PC-9 (cell line): ENCODE data around the gene BUD13. TPM values are rescaled to one million over a fixed set of nuclear protein-coding genes. Genes with fewer than 3 reads are reported as not detected.
A peak's percentile ranks its signal among the peaks of the same experiment; 100 is the strongest.

Experiments used
- BruUV-seq: library from RNA; stranded (reverse); fragments of 400-500 nt; replicated peaks from 2 replicates; lab custom pipeline; 2021; lab: Mats Ljungman, UMichigan
- CTCF ChIA-PET: fragments of 300-600 bp; sonication (Branson Sonifier 250); formaldehyde crosslinking; loops from one replicate; lab custom pipeline; 2022; ENCODE audit warnings: antibody characterized with exemption; lab: Charles Lee
- POLR2A ChIA-PET: fragments of 300-600 bp; sonication (Branson Sonifier 250); formaldehyde crosslinking; loops from one replicate; lab custom pipeline; 2022; ENCODE audit warnings: antibody characterized with exemption; ENCODE audit not compliant: unreplicated experiment; lab: Charles Lee
- DNase-seq, 2 experiments: peaks; one replicate each; pipeline versions ENCODE4 v3.0.0 to v3.0.0-alpha.2; 2015 to 2022; ENCODE audit warnings: mixed read lengths in 1 of 2
- H2AFZ ChIP-seq: fragments of 200-600 bp; sonication (generic); 2 replicates; pipeline ENCODE4 v1.8.1; 2017; ENCODE audit warnings: antibody characterized with exemption
- H3F3A ChIP-seq: fragments of 200-600 bp; sonication (generic); 2 replicates; pipeline ENCODE4 v1.8.1; 2017; ENCODE audit warnings: antibody characterized with exemption, mild to moderate bottlenecking, low read depth; ENCODE audit not compliant: insufficient read depth
- H3K27ac ChIP-seq: fragments of 200-600 bp; sonication (generic); 2 replicates; pipeline ENCODE4 v1.6.1; 2016; ENCODE audit warnings: mixed run types
- H3K27me3 ChIP-seq: fragments of 200-600 bp; sonication (generic); 2 replicates; pipeline ENCODE4 v1.6.1; 2016; ENCODE audit warnings: low read depth, mixed run types; ENCODE audit not compliant: insufficient read depth
- H3K36me3 ChIP-seq: fragments of 200-600 bp; sonication (generic); 2 replicates; pipeline ENCODE4 v1.6.1; 2016; ENCODE audit warnings: low read depth, mixed run types
- H3K4me1 ChIP-seq: fragments of 200-600 bp; sonication (generic); replicated peaks from 2 replicates; pipeline ENCODE4 v1.6.1; 2016; ENCODE audit warnings: mixed run types; ENCODE audit not compliant: insufficient read depth
- H3K4me2 ChIP-seq: fragments of 200-600 bp; sonication (generic); 2 replicates; pipeline ENCODE4 v1.6.1; 2017; ENCODE audit warnings: mixed run types
- H3K4me3 ChIP-seq: fragments of 200-600 bp; sonication (generic); 2 replicates; pipeline ENCODE4 v1.6.1; 2016; ENCODE audit warnings: mixed run types
- H3K79me2 ChIP-seq: fragments of 200-600 bp; sonication (generic); 2 replicates; pipeline ENCODE4 v1.6.1; 2017; ENCODE audit warnings: low read depth, mixed run types
- H3K9me2 ChIP-seq: fragments of 200-600 bp; sonication (generic); 2 replicates; pipeline ENCODE4 v1.8.1; 2017; ENCODE audit warnings: mild to moderate bottlenecking; ENCODE audit not compliant: insufficient read depth
- H3K9me3 ChIP-seq: fragments of 200-600 bp; sonication (generic); 2 replicates; pipeline ENCODE4 v1.8.1; 2016; ENCODE audit warnings: low read depth; ENCODE audit not compliant: insufficient read depth
- H4K20me1 ChIP-seq: fragments of 200-600 bp; sonication (generic); 2 replicates; pipeline ENCODE4 v1.8.1; 2017; ENCODE audit not compliant: insufficient read depth
- CTCF ChIP-seq: fragments of 200-600 bp; sonication (generic); conservative IDR thresholded peaks from 2 replicates; pipeline ENCODE4 v1.6.1; 2017; ENCODE audit warnings: mixed run types, antibody characterized with exemption, mild to moderate bottlenecking, moderate library complexity
- EZH2 ChIP-seq: fragments of 200-600 bp; sonication (generic); IDR thresholded peaks from 2 replicates; pipeline ENCODE4 v1.8.0; 2017; ENCODE audit warnings: antibody characterized with exemption, low read depth
- intact Hi-C: fragments of 100-400 bp; cut with micrococcal nuclease; formaldehyde crosslinking; loops from one replicate; pipeline ENCODE4 v1.10.0; 2022; ENCODE audit not compliant: unreplicated experiment
- total RNA-seq: library from RNA; stranded (reverse); gene quantifications from 2 replicates; pipeline ENCODE4 v1.2.3, GENCODE V29; 2021

Gene BUD13
- total RNA-seq, 1 experiment from 2014 or later: 16.4 TPM

DNA sequence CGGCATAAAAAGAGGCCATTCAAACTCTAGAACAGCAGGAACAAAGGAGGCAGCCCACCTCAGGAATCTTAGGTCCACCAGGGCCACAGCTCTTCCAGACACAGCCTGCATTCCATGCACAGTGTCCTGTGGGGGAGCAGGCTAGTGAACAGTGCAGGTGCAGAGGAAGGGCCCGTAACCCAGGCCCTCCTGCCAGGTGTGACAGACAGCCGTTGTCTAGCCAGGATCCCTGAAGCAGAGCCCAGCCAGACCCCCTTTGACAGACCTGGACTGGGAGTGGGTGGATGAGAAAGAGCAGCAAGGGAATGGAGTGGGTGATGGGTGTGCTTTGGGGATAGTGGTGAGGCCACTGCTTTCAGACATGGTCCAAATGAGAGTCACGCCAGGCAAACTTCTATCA is 16.2 kb upstream of the BUD13 start:
- ChIA-PET CTCF (interaction anchor here (0.6 kb wide), 1 partner anchor 42 kb away, joined by 5 read pairs; no protein-coding TSS in a partner anchor), POLR2A (no interaction called here)
- no peak overlapping the region for H3K4me3 ChIP-seq
- TF ChIP-seq CTCF: no peak
- TF ChIP-seq EZH2: no peak
- no peaks in the 10 kb centered on the region for H3K27me3 ChIP-seq
- no peaks in the 10 kb centered on the region for H4K20me1 ChIP-seq
- peaks cover 5% of the 10 kb centered on the region for H3F3A ChIP-seq
- peaks cover 20% of the 10 kb centered on the region for H3K4me1 ChIP-seq
- no peak overlapping the region for H3K27ac ChIP-seq
- intact Hi-C loops: loop anchor here (5.0 kb wide), 2 partner anchors 48 to 443 kb away; partner anchors contain the start of genes APOA1, PCSK7 and RNF214
- peaks cover 24% of the 10 kb centered on the region for H3K36me3 ChIP-seq
- no TSS peak for BruUV-seq
- H2AFZ ChIP-seq: no peak overlapping the region
- no peaks in the 10 kb centered on the region for H3K9me2 ChIP-seq
- H3K9me3 ChIP-seq: no peaks in the 10 kb centered on the region
- DNase-seq: no peak
- peaks cover 21% of the 10 kb centered on the region for H3K79me2 ChIP-seq
- peak overlapping the region; percentile 91; the same call in 1 of the 2 replicates for H3K4me2 ChIP-seq

- ChIA-PET POLR2A (no interaction called here), CTCF (interaction anchor here (0.6 kb wide), 1 partner anchor 41 kb away, joined by 5 read pairs; no protein-coding TSS in a partner anchor)
- peak overlapping the region; percentile 76 for H3K4me3 ChIP-seq
- H3F3A ChIP-seq: peaks cover 5% of the 10 kb centered on the region
- DNase-seq: no peak
- BruUV-seq: no TSS peak
- no peak overlapping the region for H3K27ac ChIP-seq
- no peak for TF ChIP-seq CTCF
- TF ChIP-seq EZH2: no peak
- H3K4me1 ChIP-seq: peaks cover 20% of the 10 kb centered on the region
- peak overlapping the region; percentile 91 for H3K4me2 ChIP-seq
- peaks cover 28% of the 10 kb centered on the region for H3K36me3 ChIP-seq
- no peaks in the 10 kb centered on the region for H3K9me3 ChIP-seq
- H4K20me1 ChIP-seq: no peaks in the 10 kb centered on the region
- peak overlapping the region; percentile 95 for H2AFZ ChIP-seq
- H3K79me2 ChIP-seq: peaks cover 21% of the 10 kb centered on the region
- intact Hi-C loops: loop anchor here (5.0 kb wide), 2 partner anchors 49 to 444 kb away; partner anchors contain the start of genes APOA1, PCSK7 and RNF214
- H3K9me2 ChIP-seq: no peaks in the 10 kb centered on the region
- no peaks in the 10 kb centered on the region for H3K27me3 ChIP-seq
Measured at GRCh38 chr11:116788534-116788933, 15.7 kb upstream of the BUD13 start.

DNA sequence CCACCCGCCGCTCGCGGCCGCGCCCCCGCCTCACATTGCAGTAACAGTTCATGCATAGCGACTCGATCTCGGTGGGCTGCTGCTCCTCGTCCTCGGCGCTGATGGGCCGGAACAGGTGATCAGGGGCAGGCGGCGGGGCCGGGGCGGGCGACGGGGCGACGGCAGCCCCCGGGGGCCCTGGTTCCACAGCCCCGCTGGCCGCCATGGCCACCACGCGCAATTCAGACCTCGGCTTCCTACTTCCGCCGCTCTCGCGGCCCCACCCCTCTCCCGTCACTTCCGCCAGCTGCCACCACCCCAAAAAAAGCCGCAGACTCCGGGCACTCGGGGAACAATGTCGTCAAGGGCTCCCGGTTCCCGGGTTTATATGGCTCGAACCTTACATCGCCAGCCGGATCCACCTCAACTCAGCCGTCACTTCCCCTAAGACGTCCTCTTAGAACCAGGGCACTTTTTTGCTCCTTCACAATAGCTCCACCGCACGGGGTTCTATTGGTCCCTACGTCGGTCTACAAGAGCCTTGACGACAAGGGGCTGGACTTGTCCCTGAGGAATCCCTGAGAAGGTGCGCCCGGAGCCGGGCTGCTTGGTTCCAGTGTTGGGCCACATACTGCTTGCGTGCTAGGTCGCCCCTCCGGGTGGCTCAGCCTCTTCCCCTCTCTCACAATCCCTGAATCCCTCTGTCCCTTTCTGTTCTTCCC is 15.1 kb upstream of the BUD13 start, which contains the start of gene ZPR1:
ZPR1 (minus strand) TSS at position 238 of the 701 bp plus-strand sequence; CDS start at position 205, 33 bp downstream.
- H3K4me1 ChIP-seq: peaks cover 17% of the 10 kb centered on the region
- no peak for TF ChIP-seq EZH2
- TF ChIP-seq CTCF: no peak
- ChIA-PET POLR2A (no interaction called here), CTCF (interaction anchor here (1.0 to 1.2 kb wide), 2 partner anchors 48 to 318 kb away, joined by 4 to 11 read pairs; no protein-coding TSS in a partner anchor)
- no peaks in the 10 kb centered on the region for H4K20me1 ChIP-seq
- peak within 1 kb of the TSS; percentile 95 for H2AFZ ChIP-seq
- BruUV-seq: TSS peak; percentile 98
- H3K36me3 ChIP-seq: peaks cover 33% of the 10 kb centered on the region
- H3K4me2 ChIP-seq: peak within 1 kb of the TSS; percentile 91
- H3K27ac ChIP-seq: no peak within 1 kb of the TSS; the same call in 1 of the 2 replicates
- DNase-seq: peak; percentile 68 to 69
- no peaks in the 10 kb centered on the region for H3K27me3 ChIP-seq
- peak within 1 kb of the TSS; percentile 76 for H3K4me3 ChIP-seq
- H3K9me3 ChIP-seq: no peaks in the 10 kb centered on the region
- peaks cover 21% of the 10 kb centered on the region for H3K79me2 ChIP-seq
- H3K9me2 ChIP-seq: no peaks in the 10 kb centered on the region
- H3F3A ChIP-seq: peaks cover 4% of the 10 kb centered on the region
- intact Hi-C loops: loop anchor here (5.0 kb wide), 2 partner anchors 49 to 444 kb away; partner anchors contain the start of genes APOA1, PCSK7 and RNF214
